GM12801 (cell line): ENCODE results near the gene FAR2.

Experiments
- CTCF ChIP-seq: IDR thresholded peaks from one replicate; pipeline ENCODE4 v1.5.1; 2011; ENCODE audit warnings: control low read depth; ENCODE audit not compliant: insufficient read length; ENCODE audit errors: extremely low read depth

The FAR2 gene

GRCh38 chr12:29337325-29337724 is 188.2 kb downstream of the FAR2 start:
- TF ChIP-seq CTCF: no peak

GRCh38 chr12:29343022-29343799 is 194.1 kb downstream of the FAR2 start:
- no peak for TF ChIP-seq CTCF

GRCh38 chr12:29346769-29347421 is 197.8 kb downstream of the FAR2 start:
- no peak for TF ChIP-seq CTCF

- no peak for TF ChIP-seq CTCF
Measured at GRCh38 chr12:29350080-29350479, 201.0 kb downstream of the FAR2 start.

GRCh38 chr12:29354954-29355353 is 205.9 kb downstream of the FAR2 start:
- no peak for TF ChIP-seq CTCF

GRCh38 chr12:29365091-29365490 is 216.0 kb downstream of the FAR2 start:
- TF ChIP-seq CTCF: no peak

GRCh38 chr12:29374012-29374411 is 224.9 kb downstream of the FAR2 start:
- no peak for TF ChIP-seq CTCF
